Kidney (tissue), 14 donors: ENCODE measurements around the gene PHACTR1. TPM values are rescaled to one million over a fixed set of nuclear protein-coding genes. Genes with fewer than 3 reads are reported as not detected.

Experiments
- DNase-seq, 5 donors: peaks; one replicate each; pipeline ENCODE4 v3.0.0-alpha.2; 2013 to 2020
- FAIRE-seq: peaks from 2 replicates; lab custom pipeline; 2012; peaks lifted over from hg19 to GRCh38; lab: Jason Lieb, UNC
- H3K27ac ChIP-seq, 2 donors: one replicate each; pipeline ENCODE4 v1.7.0; 2013; ENCODE audit warnings: low read depth in 2 of 2, low read length in 2 of 2, inconsistent platforms in 1 of 2
- H3K27me3 ChIP-seq: one replicate; pipeline ENCODE4 v1.7.1; 2013; ENCODE audit warnings: low read length, inconsistent platforms; ENCODE audit not compliant: control insufficient read depth, insufficient read depth
- H3K36me3 ChIP-seq, 3 donors: one replicate each; pipeline versions ENCODE4 v1.7.0 to v1.7.1; 2013; ENCODE audit warnings: low read length in 3 of 3, control low read depth in 1 of 3, inconsistent platforms in 1 of 3; ENCODE audit not compliant: insufficient read depth in 3 of 3, control insufficient read depth in 2 of 3
- H3K4me1 ChIP-seq, 3 donors: one replicate each; pipeline versions ENCODE4 v1.7.0 to v1.7.1; 2013; ENCODE audit warnings: low read length in 3 of 3, inconsistent platforms in 1 of 3, low read depth in 1 of 3; ENCODE audit not compliant: control insufficient read depth in 2 of 3, insufficient read depth in 2 of 3
- H3K4me3 ChIP-seq, 3 donors: one replicate each; pipeline versions ENCODE4 v1.7.0 to v1.8.1; 2013; ENCODE audit warnings: low read length in 3 of 3, control low read depth in 1 of 3, inconsistent platforms in 1 of 3
- H3K9ac ChIP-seq, 3 donors: one replicate each; pipeline versions ENCODE4 v1.7.0 to v1.7.1; 2013; ENCODE audit warnings: low read length in 3 of 3, control low read depth in 1 of 3, inconsistent platforms in 1 of 3
- H3K9me3 ChIP-seq, 3 donors: one replicate each; pipeline versions ENCODE4 v1.7.0 to v1.7.1; 2013; ENCODE audit warnings: low read length in 3 of 3, control low read depth in 1 of 3, inconsistent platforms in 1 of 3; ENCODE audit not compliant: control insufficient read depth in 2 of 3, insufficient read depth in 1 of 3
- CTCF ChIP-seq: IDR thresholded peaks from 3 replicates; pipeline ENCODE4 v1.5.1; 2012; ENCODE audit warnings: mild to moderate bottlenecking, moderate library complexity, borderline replicate concordance; ENCODE audit not compliant: insufficient read depth; ENCODE audit errors: extremely low read depth
- intact Hi-C: fragments of 100-400 bp; cut with DNase I; formaldehyde crosslinking; loops from one replicate; pipeline ENCODE4 v1.11.1; 2022
- polyA plus RNA-seq: library from polyadenylated mRNA; stranded (reverse); fragments of 350-450 nt; fragmentation: Illumina TruSeq; extraction: RNeasy Lipid Tissue Mini Kit (QIAGEN cat#74804); gene quantifications from one replicate; pipeline ENCODE4 v1.2.3, GENCODE V29; 2014; ENCODE audit warnings: low read depth, low replicate concordance; ENCODE audit not compliant: insufficient read depth
- total RNA-seq: library from RNA; stranded (reverse); fragmentation: NEBNext Ultra II Directional; extraction: Animal tissue kit (Norgen Biotek cat#: 25700); gene quantifications from one replicate; pipeline ENCODE4 v1.2.1, GENCODE V29; 2021
- donor health status: control.
- donor health status: control.
- donor health status: control.
- donor health status: control.
- donor health status: control.
- donor health status: DM: yes; HTN: yes; CAD: no.
- donor health status: Normal renal cell carcinoma (clear cell type).

PHACTR1 gene
- total and polyA plus RNA-seq, 2 donors from 2014 or later, result 3.3 to 33.6 TPM

- Histone ChIP-seq H3K9me3 (no peaks in the 10 kb centered on the region), H3K4me3 (no peak overlapping the region), H3K4me1 (no peaks in the 10 kb centered on the region), H3K27me3 (no peaks in the 10 kb centered on the region), H3K9ac (no peak overlapping the region), H3K36me3 (no peaks in the 10 kb centered on the region), H3K27ac (no peak overlapping the region)
- TF ChIP-seq CTCF, result no peak
- intact Hi-C loops, result no loop called here
- FAIRE-seq (no peak), DNase-seq (no peak)
Observed at GRCh38 chr6:13177664-13178063, 461.1 kb downstream of the PHACTR1 start.

- DNase-seq (no peak), FAIRE-seq (no peak)
- Histone ChIP-seq H3K9me3 (no peaks in the 10 kb centered on the region), H3K36me3 (no peaks in the 10 kb centered on the region), H3K27me3 (no peaks in the 10 kb centered on the region), H3K9ac (no peak overlapping the region), H3K27ac (no peak overlapping the region), H3K4me3 (no peak overlapping the region), H3K4me1 (no peaks in the 10 kb centered on the region)
- no peak for TF ChIP-seq CTCF
- intact Hi-C loops, result no loop called here
Observed at GRCh38 chr6:13178107-13178506, 461.5 kb downstream of the PHACTR1 start.

GRCh38 chr6:13180538-13180937, 464.0 kb downstream of the PHACTR1 start:
- no peak for FAIRE-seq
- no peak overlapping the region for H3K27ac ChIP-seq
- intact Hi-C loops, result no loop called here

More at GRCh38 chr6:13180538-13180937, 464.0 kb downstream of the PHACTR1 start:
- peak in 2 of 5 donors; percentile 7 to 22 for DNase-seq
- Histone ChIP-seq H3K9me3 (no peaks in the 10 kb centered on the region), H3K9ac (no peak overlapping the region), H3K36me3 (no peaks in the 10 kb centered on the region), H3K27me3 (no peaks in the 10 kb centered on the region), H3K4me1 (no peaks in the 10 kb centered on the region), H3K4me3 (no peak overlapping the region)
- TF ChIP-seq CTCF, result no peak
